ENCODE measurements around the gene PRMT7. TPM values are rescaled to one million over a fixed set of nuclear protein-coding genes. Genes with fewer than 3 reads are reported as not detected.

The PRMT7 gene
- total RNA-seq, 1 donor from 2014 or later = 59.6 TPM

- no peak for DNase-seq (ENCODE audit: low read depth)
Observed at GRCh38 chr16:68362262-68362913, 51.6 kb downstream of the PRMT7 start.

DNA sequence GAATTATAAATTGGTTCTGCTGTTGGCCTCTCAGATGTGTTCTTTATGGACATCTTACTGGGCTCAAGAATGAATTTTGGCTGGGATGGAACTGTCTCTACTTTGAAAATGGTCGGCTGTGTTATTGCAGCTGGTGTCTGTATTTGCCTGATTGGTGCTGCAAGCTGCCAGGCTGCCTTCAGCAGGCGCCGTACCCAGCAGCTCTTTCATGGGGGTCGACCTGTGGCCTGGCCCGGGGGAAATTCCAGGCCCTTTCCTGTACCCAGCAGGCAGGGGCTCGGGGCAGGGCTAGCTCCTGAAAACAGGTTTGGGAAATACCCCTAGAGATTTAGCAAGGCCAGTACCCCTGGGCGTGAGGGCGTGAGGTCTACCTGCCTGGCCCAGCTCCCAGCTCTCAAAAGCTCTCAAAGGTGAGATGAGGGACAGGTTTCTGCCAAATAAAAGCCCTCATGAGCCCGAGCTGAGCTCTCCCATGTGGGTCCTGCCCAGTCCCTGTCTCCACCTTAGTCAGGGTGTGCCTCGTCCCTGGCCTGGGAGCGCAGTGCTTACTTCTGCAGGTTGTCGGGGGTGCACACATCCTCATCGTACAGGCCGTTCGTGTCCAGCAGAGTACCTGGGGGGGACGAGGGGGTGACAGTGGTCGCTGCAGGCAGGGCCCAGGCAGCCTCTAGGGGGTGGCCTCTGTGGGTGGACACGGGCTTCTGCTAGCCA, 52.3 kb downstream of the PRMT7 start:
- DNase-seq (ENCODE audit: low read depth) = no peak

- DNase-seq (ENCODE audit: low read depth) = no peak
Observed at GRCh38 chr16:68363658-68364521, 53.1 kb downstream of the PRMT7 start.

DNA sequence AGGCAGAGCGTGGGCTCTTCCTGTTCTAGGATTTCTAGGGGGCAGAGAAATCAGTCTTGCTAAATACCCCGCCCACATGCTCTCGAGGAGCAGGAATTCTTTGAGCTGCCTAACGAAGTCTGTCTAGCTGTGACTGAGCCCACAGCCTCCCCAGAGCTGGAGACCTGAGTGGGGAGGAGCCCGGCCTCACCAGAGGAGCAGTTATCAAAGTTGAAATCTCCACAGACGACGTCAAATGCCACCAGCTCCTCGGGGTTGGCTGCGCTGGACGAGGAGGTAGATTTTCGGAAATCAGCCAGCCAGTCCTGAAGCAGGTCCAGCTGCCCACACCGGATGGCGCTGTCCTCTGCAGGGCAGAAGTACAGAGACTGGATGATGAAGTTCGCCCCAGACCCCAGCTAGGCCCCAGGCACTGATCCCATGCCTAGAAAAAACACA, 53.8 kb downstream of the PRMT7 start:
- no peak for DNase-seq (ENCODE audit: low read depth)

GRCh38 chr16:68365167-68365817, 54.5 kb downstream of the PRMT7 start:
- DNase-seq (ENCODE audit: low read depth) = no peak

GRCh38 chr16:68366062-68366461, 55.2 kb downstream of the PRMT7 start:
- no peak for DNase-seq (ENCODE audit: low read depth)

GRCh38 chr16:68367030-68367429, 56.2 kb downstream of the PRMT7 start:
- no peak for DNase-seq (ENCODE audit: low read depth)

DNA sequence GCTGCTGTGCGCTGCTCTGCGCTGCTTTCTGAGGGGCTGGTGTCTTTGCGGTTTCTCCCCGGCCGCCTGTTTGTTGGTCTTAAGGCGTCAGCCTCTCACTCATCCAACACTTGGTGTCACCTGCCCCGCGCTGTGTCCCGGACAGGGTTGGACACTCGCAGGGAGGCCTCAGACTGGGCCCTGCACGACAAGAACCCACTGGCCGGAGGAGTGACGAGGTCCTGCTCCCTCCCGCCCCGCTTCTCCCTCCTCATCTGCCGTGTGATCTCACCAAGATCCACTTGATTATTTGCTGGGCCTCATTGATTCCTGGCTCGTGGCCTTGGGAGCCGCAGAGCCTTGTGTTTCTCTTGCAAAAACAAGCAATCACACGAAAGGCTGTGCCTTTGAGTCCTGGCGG, 56.6 kb downstream of the PRMT7 start:
- DNase-seq (ENCODE audit: low read depth) = no peak

DNA sequence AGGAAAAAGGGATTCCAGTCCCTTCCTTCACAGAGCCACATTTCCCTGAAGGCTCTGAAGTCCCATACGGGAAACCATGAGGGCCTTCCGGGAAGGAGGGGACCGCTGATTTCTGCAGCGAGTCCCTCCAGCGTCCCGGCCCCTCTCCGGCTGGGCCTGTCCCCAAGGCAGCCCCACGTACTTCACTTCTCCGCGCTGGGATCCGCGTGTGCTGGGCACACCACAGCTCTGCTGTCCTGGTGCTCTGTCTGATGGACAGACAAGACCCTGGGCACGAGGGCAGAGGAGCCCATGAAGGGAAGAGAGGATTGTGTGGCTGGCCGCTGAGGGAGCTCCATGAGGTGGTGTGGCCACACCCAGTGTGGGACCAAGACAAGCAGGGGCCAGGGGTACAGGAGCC, 57.1 kb downstream of the PRMT7 start:
- no peak for DNase-seq (ENCODE audit: low read depth)

GRCh38 chr16:68368301-68368888, 57.6 kb downstream of the PRMT7 start:
- DNase-seq (ENCODE audit: low read depth) = no peak

DNA sequence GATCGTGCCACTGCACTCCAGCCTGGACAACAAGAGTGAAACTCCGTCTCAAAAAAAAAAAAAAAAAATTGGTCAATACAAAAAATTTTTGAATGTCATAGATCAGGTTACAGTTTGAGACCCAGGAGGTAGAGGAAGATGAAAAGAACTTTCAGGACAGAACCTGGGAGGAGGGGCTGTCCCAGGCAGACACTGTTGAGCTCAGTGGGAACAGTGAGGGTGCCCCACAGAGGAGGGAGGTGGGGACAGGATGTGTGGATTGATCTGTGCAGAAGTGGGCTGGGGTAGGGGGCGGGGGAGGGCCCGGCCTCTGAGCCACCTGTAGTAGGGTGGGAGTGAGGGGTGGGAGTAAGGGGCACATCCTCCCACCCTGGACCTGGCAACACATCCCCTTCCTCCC, 58.3 kb downstream of the PRMT7 start:
- DNase-seq (ENCODE audit: low read depth) = no peak

GRCh38 chr16:68369697-68370580, 59.1 kb downstream of the PRMT7 start:
- DNase-seq (ENCODE audit: low read depth) = peak; percentile 58

DNA sequence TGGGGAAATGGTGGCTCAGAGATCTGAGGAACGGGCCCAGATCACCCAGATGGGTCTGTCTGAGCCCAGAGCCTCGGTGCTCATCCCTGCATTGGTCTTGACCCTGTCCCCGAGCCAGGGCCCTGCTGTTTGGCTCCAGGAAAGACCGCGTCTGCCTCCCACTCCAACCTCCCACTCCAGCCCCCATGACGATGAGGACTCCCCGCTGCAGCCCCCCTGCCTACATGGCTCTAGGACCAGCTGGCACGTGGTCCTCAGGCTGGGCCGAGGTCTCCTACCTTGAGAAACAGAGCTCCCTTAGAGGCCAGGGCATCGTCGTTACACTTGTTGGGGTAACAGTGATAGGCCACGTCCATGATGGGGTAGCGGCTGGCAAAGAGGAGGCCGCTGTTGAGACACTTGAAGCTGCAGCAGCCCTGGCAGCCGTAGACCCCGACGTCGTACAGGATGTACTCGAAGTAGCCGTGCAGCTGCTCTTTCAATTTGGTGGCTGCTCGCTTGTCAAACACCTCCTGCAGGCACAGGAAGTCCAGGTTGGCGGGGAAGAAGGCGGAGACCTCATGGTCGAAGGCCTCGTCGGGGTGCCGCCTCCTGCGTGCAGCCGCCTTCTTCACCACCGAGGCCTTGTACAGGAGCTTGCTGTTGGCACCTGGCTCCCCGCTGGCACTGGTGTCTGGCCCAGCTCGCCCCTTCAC, 59.9 kb downstream of the PRMT7 start:
- no peak for DNase-seq (ENCODE audit: low read depth)

DNA sequence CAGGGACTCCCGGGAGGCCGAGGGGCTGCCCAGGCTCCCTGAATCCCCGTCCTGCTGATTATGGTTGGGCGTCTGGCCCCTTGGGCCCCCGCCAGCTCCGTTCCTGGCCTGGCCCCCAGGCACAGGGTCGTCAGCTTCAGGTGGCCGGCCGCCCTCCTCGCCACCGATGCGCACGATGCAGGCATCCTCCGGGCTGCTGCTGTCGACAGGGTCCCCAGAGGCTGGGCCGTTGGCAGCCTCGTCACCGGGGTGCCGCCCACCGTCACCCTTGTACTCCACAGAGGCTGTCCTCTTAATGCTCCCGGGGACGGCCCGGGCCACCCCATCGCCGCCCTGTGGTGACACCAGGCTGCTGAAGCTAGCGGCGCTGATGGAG, 60.4 kb downstream of the PRMT7 start:
- DNase-seq (ENCODE audit: low read depth) = no peak

- no peak for DNase-seq (ENCODE audit: low read depth)
Observed at GRCh38 chr16:68371706-68372380, 61.0 kb downstream of the PRMT7 start.

DNA sequence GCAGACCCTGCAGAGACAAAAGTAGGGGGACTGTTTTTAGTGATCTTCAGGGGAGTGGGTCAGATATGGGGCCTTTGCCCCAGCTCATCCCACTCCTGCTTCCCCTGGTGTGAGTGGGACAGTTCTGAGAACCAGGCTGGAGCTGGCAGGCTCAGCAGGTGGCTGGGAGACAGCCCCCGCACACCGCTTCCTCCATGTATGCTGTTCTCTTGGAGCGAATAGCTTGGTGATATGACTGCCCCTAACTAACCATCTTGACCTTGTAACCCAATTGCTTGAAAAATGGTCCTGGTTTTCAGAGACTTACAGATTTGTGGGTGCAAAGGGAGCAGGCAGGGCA, 61.5 kb downstream of the PRMT7 start:
- no peak for DNase-seq (ENCODE audit: low read depth)

- no peak for DNase-seq (ENCODE audit: low read depth)
Observed at GRCh38 chr16:68372806-68373205, 62.0 kb downstream of the PRMT7 start.

GRCh38 chr16:68373528-68374245, 62.9 kb downstream of the PRMT7 start:
- no peak for DNase-seq (ENCODE audit: low read depth)

All from myocyte (in vitro differentiated cells).